SK-N-SH treated with all-trans-retinoic acid at 6 μM for 48 hours (cell line): ENCODE measurements around the gene ATR.

Experiments
- ATAC-seq: fragments of 200-7000 bp; cut with Tn5 transposase; 3 replicates; pipeline ENCODE4 v1.9.1; 2020; ENCODE audit warnings: mild to moderate bottlenecking, moderate library complexity
- ARNTL ChIP-seq: fragments of 450-650 bp; formaldehyde crosslinking; IDR thresholded peaks from 2 replicates; pipeline ENCODE4 v1.5.0; 2020; ENCODE audit warnings: low read depth, mild to moderate bottlenecking, moderate library complexity, borderline replicate concordance
- BACH2 ChIP-seq: fragments of 250-450 bp; sonication (Bioruptor Pico); IDR thresholded peaks from 2 replicates; pipeline ENCODE4 v1.9.0; 2021; ENCODE audit warnings: mild to moderate bottlenecking, borderline replicate concordance
- CREB5 ChIP-seq: fragments of 250-450 bp; sonication (Bioruptor Pico); IDR thresholded peaks from 2 replicates; pipeline ENCODE4 v1.5.1; 2020; ENCODE audit warnings: low read depth, mild to moderate bottlenecking, moderate library complexity
- CSDC2 ChIP-seq: fragments of 250-450 bp; sonication (Bioruptor Pico); IDR thresholded peaks from 2 replicates; pipeline ENCODE4 v1.5.0; 2020; ENCODE audit warnings: mild to moderate bottlenecking, moderate library complexity
- CSRNP3 ChIP-seq: fragments of 250-450 bp; sonication (Bioruptor Pico); IDR thresholded peaks from 2 replicates; pipeline ENCODE4 v1.5.1; 2021; ENCODE audit warnings: mild to moderate bottlenecking, moderate library complexity
- ESRRG ChIP-seq: fragments of 250-450 bp; sonication (Bioruptor Pico); IDR thresholded peaks from 2 replicates; pipeline ENCODE4 v1.6.1; 2021; ENCODE audit warnings: mild to moderate bottlenecking
- GLIS3 ChIP-seq: fragments of 250-450 bp; sonication (Bioruptor Pico); IDR thresholded peaks from 2 replicates; pipeline ENCODE4 v1.5.0; 2020; ENCODE audit warnings: mild to moderate bottlenecking, moderate library complexity
- OSR1 ChIP-seq: fragments of 250-450 bp; sonication (Bioruptor Pico); IDR thresholded peaks from 2 replicates; pipeline ENCODE4 v1.8.0; 2022; ENCODE audit warnings: moderate library complexity, mild to moderate bottlenecking, inconsistent platforms
- PATZ1 ChIP-seq: fragments of 250-450 bp; sonication (Bioruptor Pico); IDR thresholded peaks from 2 replicates; pipeline ENCODE4 v1.8.0; 2020; ENCODE audit warnings: mild to moderate bottlenecking, moderate library complexity, borderline replicate concordance
- PPARA ChIP-seq: fragments of 250-450 bp; sonication (Bioruptor Pico); IDR thresholded peaks from 2 replicates; pipeline ENCODE4 v1.5.0; 2020; ENCODE audit warnings: mild to moderate bottlenecking, borderline replicate concordance
- SNAI2 ChIP-seq: fragments of 250-450 bp; sonication (Bioruptor Pico); IDR thresholded peaks from 2 replicates; pipeline ENCODE4 v1.5.0; 2020; ENCODE audit warnings: mild to moderate bottlenecking, moderate library complexity
- TCF4 ChIP-seq: fragments of 250-450 bp; sonication (Bioruptor Pico); IDR thresholded peaks from 2 replicates; pipeline ENCODE4 v1.8.0; 2021; ENCODE audit warnings: mild to moderate bottlenecking, moderate library complexity, borderline replicate concordance
- TOX ChIP-seq: fragments of 250-450 bp; sonication (Bioruptor Pico); IDR thresholded peaks from 2 replicates; pipeline ENCODE4 v1.8.0; 2021; ENCODE audit warnings: mild to moderate bottlenecking, moderate library complexity, borderline replicate concordance
- TSHZ2 ChIP-seq: fragments of 250-450 bp; sonication (Bioruptor Pico); IDR thresholded peaks from 2 replicates; pipeline ENCODE4 v1.5.0; 2020; ENCODE audit warnings: mild to moderate bottlenecking, moderate library complexity
- ZC3H10 ChIP-seq: fragments of 250-450 bp; sonication (Bioruptor Pico); IDR thresholded peaks from 2 replicates; pipeline ENCODE4 v1.5.1; 2021; ENCODE audit warnings: mild to moderate bottlenecking, moderate library complexity
- ZFP3 ChIP-seq: fragments of 250-450 bp; sonication (Bioruptor Pico); IDR thresholded peaks from 2 replicates; pipeline ENCODE4 v1.5.0; 2020; ENCODE audit warnings: mild to moderate bottlenecking, moderate library complexity
- ZFP30 ChIP-seq: fragments of 450-650 bp; formaldehyde crosslinking; IDR thresholded peaks from 2 replicates; pipeline ENCODE4 v1.5.0; 2022; ENCODE audit warnings: mild to moderate bottlenecking, moderate library complexity
- ZNF565 ChIP-seq: fragments of 450-650 bp; formaldehyde crosslinking; conservative IDR thresholded peaks from 2 replicates; pipeline ENCODE4 v1.5.0; 2020; ENCODE audit warnings: low read depth, mild to moderate bottlenecking, moderate library complexity
- ZNF70 ChIP-seq: fragments of 450-650 bp; formaldehyde crosslinking; IDR thresholded peaks from 2 replicates; pipeline ENCODE4 v1.5.0; 2020; ENCODE audit warnings: mild to moderate bottlenecking, moderate library complexity
- ZNF8 ChIP-seq: fragments of 450-650 bp; formaldehyde crosslinking; IDR thresholded peaks from 2 replicates; pipeline ENCODE4 v1.5.0; 2020; ENCODE audit warnings: mild to moderate bottlenecking, moderate library complexity

Gene ATR

GRCh38 chr3:142549986-142550385, 28.5 kb downstream of the ATR start:
- no peak for ATAC-seq
- TF ChIP-seq CSDC2 (CRISPR knock-in tag) (no peak), SNAI2 (CRISPR knock-in tag) (no peak), PPARA (CRISPR knock-in tag) (no peak), ZFP30 (no peak), TSHZ2 (CRISPR knock-in tag) (no peak), ZNF8 (CRISPR knock-in tag) (no peak), OSR1 (CRISPR knock-in tag) (no peak), TCF4 (CRISPR knock-in tag) (no peak), ESRRG (no peak), ZNF70 (CRISPR knock-in tag) (no peak), TOX (no peak), BACH2 (CRISPR knock-in tag) (no peak), CREB5 (CRISPR knock-in tag) (no peak), ZNF565 (CRISPR knock-in tag) (no peak)
- TF ChIP-seq, all 23 proteins: peak for 0

- TF ChIP-seq ESRRG (no peak), ZC3H10 (CRISPR knock-in tag) (no peak), GLIS3 (CRISPR knock-in tag) (no peak), ARNTL (CRISPR knock-in tag) (no peak), ZFP3 (CRISPR knock-in tag) (no peak)
- no peak for ATAC-seq
These were observed 35.2 kb downstream of the ATR start for GRCh38 chr3:142543307-142543706.

- TF ChIP-seq ZNF8 (CRISPR knock-in tag) (no peak), ZNF565 (CRISPR knock-in tag) (no peak), SNAI2 (CRISPR knock-in tag) (no peak), TOX (no peak), ARNTL (CRISPR knock-in tag) (no peak), ZFP30 (no peak)
- no peak for ATAC-seq
These were observed 36.5 kb downstream of the ATR start for GRCh38 chr3:142542054-142542453.

- no peak for TF ChIP-seq CSRNP3
- ATAC-seq: no peak
These were observed 42.0 kb downstream of the ATR start for GRCh38 chr3:142536519-142536918.

GRCh38 chr3:142534543-142534942, 44.0 kb downstream of the ATR start:
- TF ChIP-seq PATZ1 (CRISPR knock-in tag): no peak
- TF ChIP-seq ZFP3 (CRISPR knock-in tag): no peak
- TF ChIP-seq ESRRG: no peak
- no peak for TF ChIP-seq ZC3H10 (CRISPR knock-in tag)
- TF ChIP-seq CREB5 (CRISPR knock-in tag): no peak
- no peak for TF ChIP-seq BACH2 (CRISPR knock-in tag)
- ATAC-seq: no peak
